OCI-LY7 (cell line): ENCODE results near the gene APLP1. TPM values are rescaled to one million over a fixed set of nuclear protein-coding genes. Genes with fewer than 3 reads are reported as not detected.

Source experiments
- BruUV-seq: library from RNA; stranded (reverse); fragments of 400-500 nt; replicated peaks from 2 replicates; lab custom pipeline; 2021; lab: Mats Ljungman, UMichigan
- CTCF ChIA-PET: fragments of 300-600 bp; sonication (Branson Sonifier 250); formaldehyde crosslinking; loops from one replicate; lab custom pipeline; 2022; ENCODE audit warnings: antibody characterized with exemption; ENCODE audit not compliant: unreplicated experiment; lab: Charles Lee
- POLR2A ChIA-PET: fragments of 300-600 bp; sonication (Branson Sonifier 250); formaldehyde crosslinking; loops from one replicate; lab custom pipeline; 2022; ENCODE audit warnings: antibody characterized with exemption; lab: Charles Lee
- DNase-seq: peaks from one replicate; pipeline ENCODE4 v3.0.0-alpha.2; 2015; ENCODE audit warnings: low spot score
- H2AFZ ChIP-seq: fragments of 200-600 bp; sonication (generic), shearing (Covaris generic); 2 replicates; pipeline ENCODE4 v1.6.1; 2014; ENCODE audit warnings: mild to moderate bottlenecking, antibody characterized with exemption, low read length, moderate library complexity
- H3K27ac ChIP-seq: fragments of 200-600 bp; sonication (generic); 2 replicates; pipeline ENCODE4 v1.5.1; 2014; ENCODE audit warnings: mixed run types, low read depth, mild to moderate bottlenecking, moderate library complexity, low read length, inconsistent platforms; ENCODE audit not compliant: poor library complexity, severe bottlenecking
- H3K36me3 ChIP-seq: fragments of 200-600 bp; sonication (generic); 2 replicates; pipeline ENCODE4 v1.6.1; 2014; ENCODE audit warnings: mild to moderate bottlenecking, antibody characterized with exemption, low read length, moderate library complexity, mixed read lengths; ENCODE audit not compliant: insufficient read depth
- H3K4me1 ChIP-seq: fragments of 200-600 bp; sonication (generic); 2 replicates; pipeline ENCODE4 v1.5.1; 2014; ENCODE audit warnings: mild to moderate bottlenecking, low read length; ENCODE audit not compliant: insufficient read depth, poor library complexity, severe bottlenecking
- H3K4me2 ChIP-seq: fragments of 200-600 bp; sonication (generic); 2 replicates; pipeline ENCODE4 v1.6.1; 2014; ENCODE audit warnings: mild to moderate bottlenecking, low read length
- H3K4me3 ChIP-seq: fragments of 200-600 bp; sonication (generic); 2 replicates; pipeline ENCODE4 v1.5.1; 2014; ENCODE audit warnings: mild to moderate bottlenecking, low read depth, low read length; ENCODE audit not compliant: poor library complexity, severe bottlenecking
- H3K79me2 ChIP-seq: fragments of 200-600 bp; sonication (generic); 2 replicates; pipeline ENCODE4 v1.6.1; 2016; ENCODE audit warnings: low read depth, mild to moderate bottlenecking, low read length, moderate library complexity, mixed read lengths; ENCODE audit not compliant: insufficient read depth
- H3K9me2 ChIP-seq: fragments of 200-600 bp; sonication (generic); 2 replicates; pipeline ENCODE4 v1.6.1; 2016; ENCODE audit warnings: mild to moderate bottlenecking, low read length, mixed read lengths; ENCODE audit not compliant: insufficient read depth
- H3K9me3 ChIP-seq: fragments of 200-600 bp; sonication (generic); 2 replicates; pipeline ENCODE4 v1.6.1; 2014; ENCODE audit warnings: mild to moderate bottlenecking, mixed run types, low read length, mixed read lengths
- H4K20me1 ChIP-seq: fragments of 200-600 bp; sonication (generic); 2 replicates; pipeline ENCODE4 v1.6.1; 2014; ENCODE audit warnings: mild to moderate bottlenecking, antibody characterized with exemption, low read length, moderate library complexity, mixed read lengths; ENCODE audit not compliant: insufficient read depth
- EZH2phosphoT487 ChIP-seq: fragments of 200-600 bp; sonication (generic); IDR thresholded peaks from 2 replicates; pipeline ENCODE4 v1.6.1; 2018; ENCODE audit warnings: low read depth, borderline replicate concordance, mild to moderate bottlenecking, mixed run types, antibody characterized with exemption, low read length, moderate library complexity, mixed read lengths
- intact Hi-C: fragments of 100-400 bp; cut with micrococcal nuclease; formaldehyde crosslinking; loops from one replicate; pipeline ENCODE4 v1.10.0; 2022; ENCODE audit not compliant: unreplicated experiment
- total RNA-seq, 2 experiments: library from RNA; depleted of rRNA in 1 of 2; stranded (reverse); fragments of >200 nt in 1 of 2; shearing (Covaris generic) in 1 of 2; gene quantifications; 2 replicates each; pipeline ENCODE4 v1.2.3, GENCODE V29; 2014 to 2022
- TF ChIP-seq, protein P1 (sequence below): fragments of 200-600 bp; sonication (generic); conservative IDR thresholded peaks from 2 replicates; pipeline ENCODE4 v1.5.1; 2014; ENCODE audit warnings: mild to moderate bottlenecking, antibody characterized with exemption, low read length, moderate library complexity, mixed read lengths

Gene APLP1
- total RNA-seq, 2 experiments from 2014 or later, result 0.13 to 1.2 TPM

DNA sequence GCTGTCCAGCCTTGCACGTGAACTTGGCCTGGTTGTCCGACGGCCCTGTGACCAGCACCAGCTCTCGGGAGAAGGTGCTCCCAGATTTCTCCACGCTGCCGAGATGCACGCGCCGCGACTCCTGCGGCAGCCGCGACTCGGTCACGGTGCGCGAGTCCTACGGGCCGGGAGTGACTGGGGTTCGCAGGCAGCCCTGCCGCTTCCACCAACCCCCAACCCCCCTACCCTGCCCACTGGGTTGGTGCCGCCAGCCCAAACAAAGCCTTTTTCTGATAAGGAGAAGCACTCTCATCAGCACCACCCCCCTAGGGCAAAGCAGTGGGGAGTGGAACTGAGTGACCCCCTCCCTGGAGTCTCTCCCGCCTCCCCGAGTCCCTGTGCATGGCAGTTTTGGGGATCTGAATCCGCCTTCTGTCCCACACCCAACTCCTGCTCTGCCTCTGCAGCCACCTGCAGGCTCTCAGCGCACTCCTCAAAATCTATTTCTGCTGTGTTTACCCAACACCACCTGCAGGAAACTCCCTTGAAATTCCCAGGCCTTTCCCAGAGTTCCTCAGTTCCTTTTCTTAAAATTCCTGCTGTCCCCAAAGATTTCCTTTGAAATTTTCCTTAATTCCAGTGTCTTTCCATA, 22.2 kb upstream of the APLP1 start:
- no TSS peak for BruUV-seq
- Histone ChIP-seq H3K9me3 (no peaks in the 10 kb centered on the region), H3K4me3 (no peak overlapping the region), H4K20me1 (no peaks in the 10 kb centered on the region), H3K9me2 (no peaks in the 10 kb centered on the region), H3K27ac (no peak overlapping the region), H3K36me3 (no peaks in the 10 kb centered on the region), H3K4me1 (no peaks in the 10 kb centered on the region), H2AFZ (no peak overlapping the region), H3K4me2 (no peak overlapping the region), H3K79me2 (no peaks in the 10 kb centered on the region)
- POLR2A ChIA-PET, result no interaction called here
- no peak for TF ChIP-seq EZH2phosphoT487
- TF ChIP-seq, protein P1, sequence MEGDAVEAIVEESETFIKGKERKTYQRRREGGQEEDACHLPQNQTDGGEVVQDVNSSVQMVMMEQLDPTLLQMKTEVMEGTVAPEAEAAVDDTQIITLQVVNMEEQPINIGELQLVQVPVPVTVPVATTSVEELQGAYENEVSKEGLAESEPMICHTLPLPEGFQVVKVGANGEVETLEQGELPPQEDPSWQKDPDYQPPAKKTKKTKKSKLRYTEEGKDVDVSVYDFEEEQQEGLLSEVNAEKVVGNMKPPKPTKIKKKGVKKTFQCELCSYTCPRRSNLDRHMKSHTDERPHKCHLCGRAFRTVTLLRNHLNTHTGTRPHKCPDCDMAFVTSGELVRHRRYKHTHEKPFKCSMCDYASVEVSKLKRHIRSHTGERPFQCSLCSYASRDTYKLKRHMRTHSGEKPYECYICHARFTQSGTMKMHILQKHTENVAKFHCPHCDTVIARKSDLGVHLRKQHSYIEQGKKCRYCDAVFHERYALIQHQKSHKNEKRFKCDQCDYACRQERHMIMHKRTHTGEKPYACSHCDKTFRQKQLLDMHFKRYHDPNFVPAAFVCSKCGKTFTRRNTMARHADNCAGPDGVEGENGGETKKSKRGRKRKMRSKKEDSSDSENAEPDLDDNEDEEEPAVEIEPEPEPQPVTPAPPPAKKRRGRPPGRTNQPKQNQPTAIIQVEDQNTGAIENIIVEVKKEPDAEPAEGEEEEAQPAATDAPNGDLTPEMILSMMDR, result no peak
- CTCF ChIA-PET, result no interaction called here
- intact Hi-C loops, result no loop called here
- DNase-seq, result no peak

DNA sequence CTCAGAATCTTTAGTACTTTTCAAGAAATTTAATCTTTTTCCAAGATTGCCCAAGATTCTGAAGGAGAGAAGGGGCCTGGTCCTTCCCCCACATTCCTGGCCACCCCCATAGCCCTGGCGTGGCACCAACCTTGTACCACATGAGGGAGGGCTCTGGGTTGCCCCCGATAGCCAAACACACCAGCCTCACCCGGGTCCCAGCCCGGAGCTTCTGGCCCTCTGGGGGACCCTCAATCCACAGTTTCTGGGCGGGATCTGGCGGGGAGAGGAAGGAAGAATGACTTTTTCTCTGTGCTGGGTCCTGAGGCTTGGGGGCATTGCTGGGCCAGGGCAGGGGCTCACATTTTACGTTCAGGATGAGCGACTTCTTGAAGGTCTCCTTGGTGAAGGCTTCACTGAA, 20.5 kb upstream of the APLP1 start:
- Histone ChIP-seq H3K27ac (no peak overlapping the region), H2AFZ (no peak overlapping the region), H3K79me2 (no peaks in the 10 kb centered on the region), H3K9me2 (no peaks in the 10 kb centered on the region), H3K4me2 (no peak overlapping the region), H3K4me3 (no peak overlapping the region), H3K4me1 (no peaks in the 10 kb centered on the region), H4K20me1 (no peaks in the 10 kb centered on the region), H3K9me3 (no peaks in the 10 kb centered on the region), H3K36me3 (no peaks in the 10 kb centered on the region)
- ChIA-PET POLR2A (no interaction called here), CTCF (no interaction called here)
- TF ChIP-seq, protein P1, result no peak
- no peak for TF ChIP-seq EZH2phosphoT487
- BruUV-seq, result no TSS peak
- DNase-seq, result no peak
- intact Hi-C loops, result no loop called here

- no TSS peak for BruUV-seq
- H2AFZ ChIP-seq, result no peak overlapping the region
- H4K20me1 ChIP-seq, result no peaks in the 10 kb centered on the region
- H3K36me3 ChIP-seq, result no peaks in the 10 kb centered on the region
- H3K27ac ChIP-seq, result no peak overlapping the region
- H3K9me2 ChIP-seq, result no peaks in the 10 kb centered on the region
- no peaks in the 10 kb centered on the region for H3K79me2 ChIP-seq
- no peak overlapping the region for H3K4me3 ChIP-seq
- H3K4me2 ChIP-seq, result no peak overlapping the region
- intact Hi-C loops, result no loop called here
- ChIA-PET CTCF (no interaction called here), POLR2A (no interaction called here)
- no peak for TF ChIP-seq EZH2phosphoT487
- TF ChIP-seq, protein P1, result no peak
- no peak for DNase-seq
- H3K4me1 ChIP-seq, result no peaks in the 10 kb centered on the region
- no peaks in the 10 kb centered on the region for H3K9me3 ChIP-seq
Measured at GRCh38 chr19:35848486-35848885, 19.9 kb upstream of the APLP1 start.
